Activated T-cell treated with anti-CD3 and anti-CD28 coated beads for 24 hours (primary cell): ENCODE measurements around the gene RABGEF1.
"Not testable (repeated sequence)": the region's sequence is repeated elsewhere in the genome, so short reads cannot be mapped to it uniquely, and the experiment has no call there.

ENCODE experiments used
- DNase-seq: peaks from one replicate; pipeline ENCODE4 v3.0.0-alpha.2; 2020; ENCODE audit warnings: low read depth

The RABGEF1 gene

DNA sequence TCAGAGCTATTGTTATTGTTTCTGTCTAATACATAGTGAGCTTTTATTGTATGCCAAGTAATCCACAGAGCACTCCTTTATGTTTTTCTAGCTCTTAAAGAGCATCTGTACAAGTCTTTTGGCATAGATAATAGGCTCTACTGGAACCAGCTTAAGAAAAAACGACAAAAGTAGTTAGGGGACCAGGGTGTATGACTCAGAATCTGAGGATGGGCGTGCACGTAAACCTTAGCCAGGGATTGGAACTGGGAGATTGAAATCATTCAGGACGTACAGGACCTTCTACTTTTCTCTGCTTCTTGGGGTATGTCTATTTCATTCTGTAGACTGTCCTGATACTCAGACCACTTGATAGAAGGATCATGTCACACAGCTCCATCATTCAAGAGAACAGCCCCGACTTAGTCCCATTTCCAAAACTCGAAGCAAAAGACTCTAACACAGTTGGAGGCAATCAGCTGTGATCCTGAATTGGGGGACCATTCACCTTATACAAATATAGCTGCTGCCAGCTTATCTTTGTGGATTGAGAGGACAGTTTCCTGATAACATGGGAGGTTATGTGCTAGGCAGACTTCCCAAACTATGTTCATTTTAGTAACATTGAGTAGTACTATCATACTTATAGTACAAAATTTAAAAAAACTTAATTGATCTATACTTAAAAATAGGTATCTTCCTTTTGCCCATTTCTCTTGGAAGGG is 24.9 kb downstream of the RABGEF1 start:
- not testable (repeated sequence) for DNase-seq

DNA sequence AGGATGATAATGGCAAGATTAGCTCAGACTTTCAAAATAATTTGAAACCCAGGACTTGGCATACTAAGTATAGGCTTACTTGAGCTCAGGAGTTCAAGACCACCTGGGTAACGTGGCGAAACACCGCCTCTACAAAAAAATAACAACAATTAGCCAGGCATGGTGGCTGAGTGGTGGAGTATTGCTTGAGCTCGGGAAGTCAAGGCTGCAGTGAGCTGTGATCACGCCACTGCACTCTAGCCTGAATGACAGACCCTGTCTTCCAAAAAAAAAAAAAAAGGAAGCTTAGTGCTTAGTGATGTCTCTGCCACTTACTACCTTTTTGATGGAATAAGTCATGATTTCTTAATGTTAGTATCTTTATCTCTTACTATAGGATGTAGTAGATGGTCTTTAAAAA is 25.5 kb downstream of the RABGEF1 start:
- no peak for DNase-seq

DNA sequence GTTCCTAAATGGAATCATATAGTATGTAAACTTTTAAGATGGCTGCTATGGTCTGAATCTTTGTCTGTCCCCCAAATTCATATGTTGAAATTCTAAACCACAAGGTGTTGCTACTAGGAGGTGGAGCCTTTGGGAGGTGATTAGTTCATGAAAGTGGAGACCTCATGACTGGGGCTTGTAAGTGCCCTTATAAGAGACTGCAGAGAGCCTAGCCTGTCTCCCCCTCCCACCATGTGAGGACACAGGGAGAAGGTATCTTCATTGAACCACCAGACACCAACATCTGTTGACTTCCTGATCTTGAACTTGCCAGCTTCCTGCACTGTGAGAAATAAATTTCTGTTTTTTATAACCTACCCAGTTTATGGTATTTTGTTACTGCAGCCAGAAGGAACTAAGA is 27.0 kb downstream of the RABGEF1 start:
- not testable (repeated sequence) for DNase-seq

GRCh38 chr7:66768865-66769832 is 28.6 kb downstream of the RABGEF1 start:
- no peak for DNase-seq

DNA sequence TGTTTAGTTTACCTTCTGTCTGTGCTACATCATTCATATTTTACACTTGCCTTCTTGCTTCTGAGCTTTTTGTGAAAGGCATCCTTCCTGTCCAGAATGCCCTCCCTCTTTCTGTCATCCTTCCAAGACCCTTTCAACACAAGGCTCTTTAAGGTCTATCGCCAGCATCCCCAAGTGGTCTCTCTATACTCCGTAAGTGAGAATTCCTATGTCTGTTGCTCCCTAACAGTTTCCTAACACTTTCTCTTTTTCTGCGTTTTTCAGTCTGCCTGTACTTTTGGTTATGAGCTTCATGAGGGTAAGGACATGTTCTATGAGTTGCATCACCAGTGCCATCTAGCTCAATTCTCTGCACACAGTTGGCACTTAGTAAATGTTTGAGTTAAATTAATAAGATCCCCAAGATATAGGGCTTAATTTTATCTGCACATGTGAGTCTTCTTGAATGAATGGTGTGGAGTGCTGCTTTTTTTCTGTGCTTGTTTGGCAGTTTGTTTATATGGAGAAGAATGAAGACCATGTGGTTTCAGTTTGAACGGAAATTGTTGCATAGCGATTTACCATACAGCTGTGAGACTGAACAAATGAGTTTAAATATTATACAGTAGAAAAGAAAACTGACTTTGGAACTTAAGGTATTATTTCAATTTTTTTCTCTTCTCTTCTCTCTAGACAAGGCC is 29.4 kb downstream of the RABGEF1 start:
- DNase-seq = no peak

DNA sequence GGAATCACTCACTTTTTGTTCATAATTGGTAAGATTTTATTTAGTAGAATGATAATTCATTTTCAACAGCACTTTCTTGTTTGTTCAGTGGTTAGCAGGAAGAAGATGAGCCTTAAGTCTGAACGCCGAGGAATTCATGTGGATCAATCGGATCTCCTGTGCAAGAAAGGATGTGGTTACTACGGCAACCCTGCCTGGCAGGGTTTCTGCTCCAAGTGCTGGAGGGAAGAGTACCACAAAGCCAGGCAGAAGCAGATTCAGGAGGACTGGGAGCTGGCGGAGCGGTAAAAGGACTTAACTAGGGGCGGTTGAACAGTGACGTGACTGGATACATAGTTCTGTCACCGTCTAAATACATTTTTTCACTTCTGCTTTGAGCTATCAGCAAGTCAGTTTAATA is 31.3 kb downstream of the RABGEF1 start:
- DNase-seq = no peak

DNA sequence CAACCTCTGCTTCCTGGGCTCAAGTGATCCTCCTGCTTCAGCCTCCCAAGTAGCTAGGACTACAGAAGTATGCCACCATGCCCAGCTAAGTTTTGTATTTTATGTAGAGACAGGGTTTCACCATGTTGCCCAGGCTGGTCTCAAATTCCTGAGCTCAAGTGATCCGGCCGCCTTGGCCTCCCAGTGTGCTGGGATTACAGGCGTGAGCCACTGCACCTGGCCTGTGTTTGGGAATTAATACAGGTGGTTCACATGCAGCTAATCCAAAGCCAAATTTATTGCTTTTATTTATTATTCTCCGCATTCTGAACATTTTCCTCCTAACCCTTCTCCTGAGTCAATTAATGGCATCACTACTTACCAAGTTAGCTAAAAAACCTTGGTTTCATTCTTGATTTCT is 33.2 kb downstream of the RABGEF1 start:
- DNase-seq = not testable (repeated sequence)

GRCh38 chr7:66776383-66776782 is 35.9 kb downstream of the RABGEF1 start:
- not testable (repeated sequence) for DNase-seq

DNA sequence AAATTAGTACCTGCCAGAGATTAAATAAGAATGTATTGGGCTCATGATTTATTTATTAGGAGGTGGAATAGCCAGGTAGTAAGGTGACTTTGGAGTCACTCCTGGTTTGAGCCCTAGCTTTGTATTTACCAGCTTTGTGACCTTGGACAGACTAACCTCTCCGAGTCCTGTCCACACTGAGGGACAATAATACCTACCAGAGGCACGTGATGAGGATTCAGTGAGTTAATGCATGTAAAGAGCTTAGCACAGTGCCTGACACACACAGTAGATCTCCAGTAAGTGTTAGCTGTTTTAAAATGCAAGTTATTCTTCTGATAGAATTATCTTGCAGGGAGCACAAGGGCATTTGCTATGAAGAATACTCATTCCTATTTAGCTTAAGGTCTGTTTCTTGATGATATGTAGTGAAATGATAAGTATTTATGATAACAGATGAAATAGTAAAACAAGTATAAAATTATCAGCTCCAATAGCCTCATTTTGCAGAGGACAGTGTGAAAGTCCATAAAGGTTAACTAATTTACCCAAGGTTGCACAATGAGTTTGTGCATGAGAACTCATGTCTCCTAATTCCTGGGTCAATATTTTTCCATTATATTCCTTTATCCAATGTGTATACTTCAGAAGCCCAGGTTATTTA is 36.4 kb downstream of the RABGEF1 start:
- DNase-seq = no peak

GRCh38 chr7:66778201-66778600 is 37.7 kb downstream of the RABGEF1 start:
- no peak for DNase-seq

GRCh38 chr7:66779669-66780409 is 39.3 kb downstream of the RABGEF1 start:
- DNase-seq = no peak

GRCh38 chr7:66781408-66782090 is 41.0 kb downstream of the RABGEF1 start:
- no peak for DNase-seq

- not testable (repeated sequence) for DNase-seq
These were observed 42.3 kb downstream of the RABGEF1 start for GRCh38 chr7:66782875-66783274.

DNA sequence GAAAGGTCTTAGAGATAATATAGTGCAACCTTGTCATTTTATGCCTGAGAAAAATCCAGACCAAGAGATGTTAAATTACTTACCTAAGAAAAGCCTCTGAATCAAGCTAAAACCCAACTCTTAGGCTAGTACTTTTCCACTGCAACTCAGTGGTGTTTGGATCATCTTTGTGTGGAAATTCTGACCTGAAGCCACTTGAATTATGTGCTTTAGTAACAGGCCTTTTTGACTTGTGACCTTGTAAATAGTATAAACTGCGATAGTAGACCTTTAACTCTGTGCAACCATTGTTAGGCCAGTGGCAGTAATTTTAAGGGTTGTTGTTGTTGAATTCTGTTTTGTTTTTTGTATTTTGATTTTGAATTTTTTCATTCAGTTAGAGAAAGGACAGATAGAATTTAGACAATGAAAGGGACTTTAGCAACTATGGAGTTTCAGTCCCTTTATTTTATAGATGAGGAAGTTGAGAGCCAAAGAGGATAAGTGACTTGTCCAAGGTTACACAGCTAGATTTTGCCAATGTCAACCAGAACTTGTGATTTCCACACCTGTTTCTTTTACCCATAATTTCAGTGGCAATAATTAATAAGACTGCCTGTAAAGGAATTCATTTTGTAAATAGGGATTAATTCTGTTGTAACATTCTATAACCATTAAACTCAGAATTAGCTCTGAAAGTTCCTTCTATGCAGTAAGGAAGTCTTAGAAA is 43.5 kb downstream of the RABGEF1 start:
- DNase-seq = not testable (repeated sequence)

DNA sequence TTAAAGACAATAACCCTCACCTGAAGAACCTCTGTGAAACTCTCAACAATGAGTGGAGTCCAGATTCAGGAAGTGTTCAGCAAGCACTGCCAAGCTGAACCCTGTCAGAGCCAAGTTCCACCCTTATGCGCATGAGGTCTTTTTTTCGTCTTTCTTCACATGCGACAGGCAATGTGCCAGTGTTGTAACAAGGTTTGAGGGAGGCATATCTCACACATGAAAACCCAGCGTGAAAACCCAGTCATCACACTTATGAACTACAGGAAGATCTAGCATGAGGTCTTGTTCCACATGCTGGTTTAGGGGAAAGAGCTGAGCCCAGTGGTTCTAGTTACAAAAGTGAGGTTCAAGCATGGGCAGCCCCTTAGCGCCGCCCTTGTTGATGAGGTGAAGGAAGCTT is 49.7 kb downstream of the RABGEF1 start:
- no peak for DNase-seq

DNA sequence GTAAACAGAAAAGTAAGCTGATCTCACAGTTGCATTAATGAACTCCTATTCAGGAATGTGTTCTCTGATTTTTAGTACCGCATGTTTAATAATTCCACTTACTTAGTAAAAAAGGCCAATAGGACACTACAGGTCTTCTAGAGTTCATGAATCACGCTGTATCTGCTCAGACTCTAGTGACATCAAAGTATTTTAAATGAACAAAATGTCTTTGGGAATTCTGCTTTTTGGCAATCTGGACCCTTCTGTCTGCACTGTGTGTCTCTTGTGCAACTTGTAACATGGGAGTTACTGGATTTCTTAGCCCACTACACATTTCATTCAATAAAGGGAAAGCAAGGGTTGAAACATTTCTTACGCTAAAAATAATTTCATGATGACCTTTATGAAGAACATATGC is 50.2 kb downstream of the RABGEF1 start:
- DNase-seq = no peak

GRCh38 chr7:66800591-66800990 is 60.1 kb downstream of the RABGEF1 start:
- no peak for DNase-seq

DNA sequence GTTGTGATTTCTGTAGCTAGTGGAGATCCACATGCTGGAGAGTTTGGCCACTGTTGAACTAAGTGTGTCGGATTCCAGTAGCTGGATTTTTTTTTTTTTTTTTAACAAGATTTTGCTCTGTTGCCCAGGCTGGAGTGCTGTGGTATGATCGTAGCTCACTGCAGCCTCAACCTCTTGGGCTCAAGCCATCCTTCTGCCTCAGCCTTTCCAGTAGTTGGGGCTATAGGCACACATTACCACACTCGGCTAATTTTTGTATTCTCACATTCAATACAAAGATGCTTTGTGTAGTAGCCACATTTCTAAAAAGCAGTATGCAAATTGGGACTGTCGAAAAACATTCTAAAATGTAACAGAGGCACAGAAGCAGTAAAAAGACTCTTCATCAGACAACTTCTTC is 63.5 kb downstream of the RABGEF1 start:
- DNase-seq = no peak

DNA sequence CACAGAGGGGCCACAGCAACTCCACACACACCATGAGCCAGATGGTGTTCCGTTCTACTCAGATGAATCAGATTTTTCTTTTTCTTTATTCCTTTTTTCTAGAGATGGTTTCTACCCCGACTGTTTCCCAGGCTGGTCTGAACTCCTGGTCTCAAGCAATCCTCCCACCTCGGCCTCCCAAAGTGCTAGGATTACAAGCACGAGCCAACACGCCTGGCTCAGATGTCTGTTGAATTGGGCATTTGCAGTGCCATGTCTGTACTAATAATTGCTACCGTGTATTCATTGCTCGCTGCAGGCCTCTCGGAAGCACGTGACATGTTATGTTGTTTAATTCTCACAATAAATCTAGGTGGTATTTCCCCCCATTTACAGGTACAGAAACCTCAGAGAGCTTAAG is 67.2 kb downstream of the RABGEF1 start:
- DNase-seq = no peak

DNA sequence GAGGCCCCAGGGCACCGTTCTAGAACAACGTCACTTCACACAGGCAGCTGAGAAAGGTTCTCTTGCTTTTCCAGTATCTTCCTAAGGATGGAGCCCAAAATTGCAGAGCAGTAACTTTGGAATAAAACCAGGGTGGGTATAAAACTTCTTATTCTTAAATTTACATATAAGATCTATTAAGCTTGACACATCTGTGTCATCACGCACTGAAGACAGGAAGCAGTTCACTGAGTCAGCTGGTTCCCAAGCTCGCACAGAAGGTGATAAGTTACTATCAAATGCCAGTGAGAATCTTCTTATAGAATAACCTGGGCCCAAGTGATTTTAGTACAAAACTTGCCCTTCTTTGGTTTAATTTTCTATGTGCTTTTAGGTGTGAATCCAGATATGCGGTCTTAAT is 70.2 kb downstream of the RABGEF1 start:
- DNase-seq = no peak
